Skeletal muscle tissue (tissue), 5 donors: ENCODE measurements around the gene IPO5. TPM values are rescaled to one million over a fixed set of nuclear protein-coding genes. Genes with fewer than 3 reads are reported as not detected.

Experiments
- H3K27ac ChIP-seq: one replicate; pipeline ENCODE4 v1.7.0; 2013; ENCODE audit warnings: mild to moderate bottlenecking, low read depth, low read length, inconsistent platforms
- H3K27me3 ChIP-seq, 3 donors: one replicate each; pipeline ENCODE4 v1.7.0; 2013; ENCODE audit warnings: low read length in 3 of 3; ENCODE audit not compliant: control insufficient read depth in 3 of 3, insufficient read depth in 3 of 3
- H3K36me3 ChIP-seq, 3 donors: one replicate each; pipeline ENCODE4 v1.7.0; 2013; ENCODE audit warnings: low read length in 3 of 3; ENCODE audit not compliant: control insufficient read depth in 3 of 3, insufficient read depth in 3 of 3
- H3K4me1 ChIP-seq, 3 donors: one replicate each; pipeline ENCODE4 v1.7.0; 2013; ENCODE audit warnings: low read length in 3 of 3, mild to moderate bottlenecking in 3 of 3; ENCODE audit not compliant: control insufficient read depth in 3 of 3, insufficient read depth in 3 of 3
- H3K4me3 ChIP-seq, 3 donors: one replicate each; pipeline ENCODE4 v1.7.0; 2013; ENCODE audit warnings: low read length in 3 of 3
- H3K9ac ChIP-seq, 3 donors: one replicate each; pipeline ENCODE4 v1.7.0; 2013; ENCODE audit warnings: low read length in 3 of 3, mild to moderate bottlenecking in 3 of 3, moderate library complexity in 2 of 3, low read depth in 1 of 3
- H3K9me3 ChIP-seq, 3 donors: one replicate each; pipeline ENCODE4 v1.7.0; 2013; ENCODE audit warnings: low read length in 3 of 3; ENCODE audit not compliant: control insufficient read depth in 3 of 3
- small RNA-seq: library from RNA; depleted of rRNA; stranded (forward); fragments of <200 nt; gene quantifications from one replicate; pipeline ENCODE3, GENCODE V24; 2014
- total RNA-seq: library from RNA; depleted of rRNA; stranded (reverse); fragments of >200 nt; gene quantifications from one replicate; pipeline ENCODE4 v1.2.3, GENCODE V29; 2014
- donor health status: Osteomylitis.

The IPO5 gene
- total RNA-seq, 1 donor from 2014 or later, result 274 TPM

DNA sequence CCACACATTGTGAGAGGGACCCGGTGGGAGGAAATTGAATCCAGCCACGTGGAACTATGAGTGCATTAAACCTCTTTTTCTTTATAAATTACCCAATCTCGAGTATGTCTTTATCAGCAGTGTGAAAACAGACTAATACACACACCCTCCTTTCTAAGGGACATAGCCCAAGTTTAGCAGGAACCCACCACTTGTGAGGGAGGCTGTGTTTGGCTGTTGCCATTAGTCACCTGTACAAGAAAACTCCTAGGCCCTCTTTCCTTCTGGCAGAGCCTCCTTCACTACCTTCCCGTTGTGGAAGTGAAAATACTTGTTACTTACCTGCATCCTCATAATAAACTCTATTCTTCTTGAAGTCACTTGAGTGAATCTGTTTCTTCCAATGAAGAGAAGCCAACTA lies 113.2 kb downstream of the IPO5 start:
- Histone ChIP-seq H3K36me3 (no peaks in the 10 kb centered on the region), H3K9ac (no peak overlapping the region), H3K4me1 (no peaks in the 10 kb centered on the region), H3K27me3 (no peaks in the 10 kb centered on the region), H3K9me3 (no peaks in the 10 kb centered on the region), H3K27ac (no peak overlapping the region), H3K4me3 (no peak overlapping the region)

- Histone ChIP-seq H3K4me3 (no peak overlapping the region), H3K36me3 (no peaks in the 10 kb centered on the region), H3K9me3 (no peaks in the 10 kb centered on the region), H3K27me3 (no peaks in the 10 kb centered on the region), H3K27ac (no peak overlapping the region), H3K9ac (no peak overlapping the region), H3K4me1 (no peaks in the 10 kb centered on the region)
These were observed 115.0 kb downstream of the IPO5 start for GRCh38 chr13:98068521-98068920.

DNA sequence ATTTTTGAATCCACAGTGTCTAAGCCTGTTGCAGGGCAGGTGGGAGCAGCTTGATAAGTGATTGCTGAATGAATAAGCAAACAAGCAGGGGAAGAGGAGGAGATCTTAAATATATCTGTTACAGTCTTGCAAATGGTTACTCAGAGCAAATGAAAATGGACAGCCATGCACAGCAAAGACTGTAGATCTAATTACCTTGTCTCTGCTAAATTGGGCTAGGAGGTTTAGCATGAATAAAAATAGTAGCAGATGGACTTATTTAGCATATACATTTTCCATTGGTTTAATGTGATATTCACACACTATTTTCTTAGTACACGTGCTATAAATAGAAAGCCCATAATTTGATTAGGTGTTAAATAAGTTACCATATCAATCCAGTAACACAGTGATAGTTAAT lies 116.5 kb downstream of the IPO5 start:
- H3K9ac ChIP-seq, result no peak overlapping the region
- H3K4me3 ChIP-seq, result no peak overlapping the region
- H3K27ac ChIP-seq, result no peak overlapping the region
- H3K36me3 ChIP-seq, result no peaks in the 10 kb centered on the region
- no peaks in the 10 kb centered on the region for H3K9me3 ChIP-seq
- H3K4me1 ChIP-seq, result no peaks in the 10 kb centered on the region
- H3K27me3 ChIP-seq, result peaks cover 0 to 4% (median 0%) of the 10 kb centered on the region in 3 donors

DNA sequence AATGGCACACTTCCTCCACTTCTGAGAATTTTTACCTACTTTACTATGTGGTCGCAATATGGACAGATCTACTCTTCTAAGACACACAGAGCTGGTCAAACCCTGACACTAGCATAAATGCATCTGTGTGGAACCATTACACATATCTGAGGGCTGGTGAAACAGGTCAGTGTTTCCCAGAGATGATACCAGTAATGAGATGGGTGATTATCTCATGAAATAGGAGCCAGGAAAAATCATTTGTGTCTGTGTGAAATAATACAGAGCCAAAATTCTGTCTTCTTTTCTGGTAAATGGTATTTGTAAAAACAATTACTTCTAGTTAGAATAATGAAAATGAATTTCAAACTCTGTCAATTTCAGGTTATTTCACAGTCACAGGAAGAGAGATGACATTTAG lies 117.8 kb downstream of the IPO5 start:
- Histone ChIP-seq H3K4me1 (no peaks in the 10 kb centered on the region), H3K27ac (no peak overlapping the region), H3K36me3 (no peaks in the 10 kb centered on the region), H3K9me3 (no peaks in the 10 kb centered on the region), H3K4me3 (no peak overlapping the region), H3K27me3 (peaks cover 0 to 4% (median 0%) of the 10 kb centered on the region in 3 donors), H3K9ac (no peak overlapping the region)

DNA sequence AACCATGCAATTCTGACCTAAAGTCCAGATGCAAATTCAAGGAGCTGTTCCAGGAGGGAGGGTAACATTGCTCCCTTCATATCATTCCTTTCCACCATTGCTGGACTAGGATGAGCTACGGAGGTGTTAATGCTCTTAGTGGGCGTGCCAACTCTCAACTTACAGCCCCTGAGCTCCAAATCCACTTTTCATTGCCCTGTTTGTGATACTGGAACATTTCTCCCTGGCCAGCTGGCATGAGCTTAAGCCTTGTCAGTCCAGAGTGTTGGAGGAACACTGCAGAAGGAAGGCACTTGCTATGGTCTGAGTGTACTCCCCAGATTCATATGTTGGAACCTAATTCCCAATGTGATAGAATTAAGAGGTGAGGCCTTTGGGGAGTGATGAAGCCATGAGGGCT lies 119.0 kb downstream of the IPO5 start:
- Histone ChIP-seq H3K4me3 (no peak overlapping the region), H3K27ac (no peak overlapping the region), H3K9me3 (no peaks in the 10 kb centered on the region), H3K4me1 (no peaks in the 10 kb centered on the region), H3K9ac (no peak overlapping the region), H3K36me3 (no peaks in the 10 kb centered on the region), H3K27me3 (peaks cover 0 to 4% (median 0%) of the 10 kb centered on the region in 3 donors)

Small RNA genes lying within 50 kb of the gene (small RNA-seq; reads per million reads assigned to genes)
- gene FTLP8, result not detected

Other genes with a start within 250 kb of the IPO5 start
- 36.5 TPM for gene FARP1, start 189.4 kb downstream of the IPO5 start, total RNA-seq
- gene RNF113B, start 223.6 kb downstream of the IPO5 start, total RNA-seq, result not detected